Body of pancreas (tissue), 4 donors: ENCODE measurements around the gene IDI2. TPM values are rescaled to one million over a fixed set of nuclear protein-coding genes. Genes with fewer than 3 reads are reported as not detected.

Experiments used
- ATAC-seq: fragments of 150-250 bp; one replicate; pipeline ENCODE4 v1.9.1; 2016
- DNase-seq, 4 donors: peaks; one replicate each; pipeline ENCODE4 v3.0.0-alpha.2; 2019
- H3K27ac ChIP-seq, 4 donors: fragments of 200-600 bp; sonication (generic); 1 replicate in 3 of 4; 2 replicates in 1 of 4; pipeline versions ENCODE4 v1.5.1 to v1.6.1; 2016 to 2019; ENCODE audit warnings: mild to moderate bottlenecking in 1 of 4, mixed read lengths in 1 of 4, moderate library complexity in 1 of 4
- H3K27me3 ChIP-seq, 2 donors: fragments of 200-600 bp; sonication (generic); one replicate each; pipeline ENCODE4 v1.6.0; 2016; ENCODE audit warnings: mild to moderate bottlenecking in 1 of 2
- H3K36me3 ChIP-seq, 2 donors: fragments of 200-600 bp; sonication (generic); replicated peaks in 1 of 2; 2 replicates each; pipeline ENCODE4 v1.5.1; 2016; ENCODE audit warnings: low read depth in 2 of 2; ENCODE audit not compliant: insufficient read depth in 1 of 2
- H3K4me1 ChIP-seq: fragments of 200-600 bp; sonication (generic); one replicate; pipeline ENCODE4 v1.6.0; 2016
- H3K4me3 ChIP-seq, 2 donors: fragments of 200-600 bp; sonication (generic); 1 replicate in 1 of 2; 2 replicates in 1 of 2; pipeline ENCODE4 v1.5.1; 2016 to 2019
- H3K9me3 ChIP-seq, 3 donors: fragments of 200-600 bp; sonication (generic); 1 replicate in 2 of 3; 2 replicates in 1 of 3; pipeline ENCODE4 v1.5.1; 2016
- CTCF ChIP-seq, 7 experiments: fragments of 450-650 bp in 4 of 7; fragments of 200-600 bp in 3 of 7; sonication (generic) in 3 of 7; IDR thresholded peaks; one replicate each; pipeline ENCODE4 v1.5.1; 2016 to 2019; ENCODE audit warnings: antibody characterized with exemption in 7 of 7
- POLR2A ChIP-seq, 3 donors: fragments of 450-650 bp; IDR thresholded peaks; one replicate each; pipeline ENCODE4 v1.6.1; 2016; ENCODE audit warnings: antibody characterized with exemption in 3 of 3, mild to moderate bottlenecking in 2 of 3
- WGBS, 2 donors: methylation state at CpG; one replicate each; pipeline ENCODE4 v1.1.5; 2017; 5-methylcytosine and 5-hydroxymethylcytosine counted together
- intact Hi-C: fragments of 100-400 bp; cut with DNase I; formaldehyde crosslinking; loops from one replicate; pipeline ENCODE4 v1.15.1; 2023
- total RNA-seq, 2 donors: library from RNA; depleted of rRNA; stranded (reverse); fragments of >200 nt; gene quantifications; one replicate each; pipeline ENCODE4 v1.1.0, GENCODE V29; 2016

The IDI2 gene
- total RNA-seq, 2 donors from 2014 or later = not detected

DNA sequence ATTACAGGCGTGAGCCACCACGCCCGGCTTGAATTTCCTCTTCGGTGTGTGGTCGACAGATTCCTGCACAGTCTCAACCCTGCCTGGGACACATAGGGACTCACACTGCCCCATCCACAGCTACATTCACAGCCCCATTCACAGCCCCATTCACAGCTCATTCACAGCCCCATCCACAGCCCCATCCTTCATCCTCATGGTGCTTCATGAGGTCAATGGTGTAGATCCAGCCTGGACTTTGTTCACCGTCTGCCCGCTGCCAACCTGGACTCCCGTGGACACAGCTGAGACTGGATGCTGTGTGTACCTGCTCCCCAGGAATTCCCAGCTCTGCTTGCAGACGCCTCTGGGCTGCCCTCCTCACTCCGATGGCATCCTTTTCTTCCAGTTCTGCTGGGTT is 5.2 kb downstream of the IDI2 start:
- DNase-seq (no peak), ATAC-seq (no peak)
- H3K27me3 ChIP-seq = no peaks in the 10 kb centered on the region
- intact Hi-C loops = no loop called here
- no peak overlapping the region for H3K4me3 ChIP-seq
- no peaks in the 10 kb centered on the region for H3K9me3 ChIP-seq
- TF ChIP-seq CTCF (IDR thresholded peaks at IDR 0.05) (no peak), POLR2A (IDR thresholded peaks at IDR 0.05) (no peak)
- no peaks in the 10 kb centered on the region for H3K4me1 ChIP-seq
- no peak overlapping the region for H3K27ac ChIP-seq
- H3K36me3 ChIP-seq = peaks cover 0 to 23% of the 10 kb centered on the region in 2 donors
- WGBS, 2 donors = 87 to 94% methylated on average over 7 to 10 of the region's 10 CpGs

GRCh38 chr10:1019362-1019761 is 6.3 kb downstream of the IDI2 start:
- H3K4me1 ChIP-seq = no peaks in the 10 kb centered on the region
- H3K36me3 ChIP-seq = peaks cover 0 to 25% of the 10 kb centered on the region in 2 donors
- intact Hi-C loops = no loop called here
- DNase-seq = no peak
- H3K27ac ChIP-seq = no peak overlapping the region
- no peak overlapping the region for H3K4me3 ChIP-seq
- WGBS, 2 donors = 88 to 92% methylated on average over 10 of the region's 10 CpGs
- TF ChIP-seq POLR2A (IDR thresholded peaks at IDR 0.05) = no peak
- TF ChIP-seq CTCF (IDR thresholded peaks at IDR 0.05) = no peak
- H3K27me3 ChIP-seq = no peaks in the 10 kb centered on the region
- ATAC-seq = no peak
- H3K9me3 ChIP-seq = no peaks in the 10 kb centered on the region

DNA sequence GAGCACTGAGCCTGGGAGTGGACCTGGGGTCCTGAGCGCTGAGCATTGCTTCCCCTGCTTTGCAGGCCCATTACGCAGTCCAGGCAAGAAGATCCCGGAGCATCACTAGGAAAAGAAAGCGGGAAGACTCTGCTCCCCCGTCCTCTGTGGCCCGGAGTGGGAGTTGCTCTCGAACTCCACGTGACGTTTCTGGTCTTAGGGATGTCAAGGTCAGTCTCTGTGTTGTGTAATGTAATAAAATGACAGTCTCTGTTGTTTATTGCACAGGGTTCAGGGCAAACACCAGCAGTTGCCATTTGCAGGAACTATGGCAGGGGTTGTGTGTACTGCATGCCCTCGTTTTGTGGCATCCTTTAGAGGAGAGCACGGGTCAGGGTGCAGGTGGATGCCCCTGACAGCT is 10.0 kb downstream of the IDI2 start:
- Histone ChIP-seq H3K4me1 (no peaks in the 10 kb centered on the region), H3K27ac (no peak overlapping the region), H3K9me3 (no peaks in the 10 kb centered on the region), H3K4me3 (no peak overlapping the region), H3K27me3 (no peaks in the 10 kb centered on the region), H3K36me3 (peaks cover 13 to 50% of the 10 kb centered on the region in 2 donors)
- DNase-seq (no peak), ATAC-seq (no peak)
- TF ChIP-seq CTCF (IDR thresholded peaks at IDR 0.05) = no peak
- no peak for TF ChIP-seq POLR2A (IDR thresholded peaks at IDR 0.05)
- 90 to 95% methylated on average over 4 to 11 of the region's 11 CpGs for WGBS, 2 donors
- intact Hi-C loops = no loop called here

DNA sequence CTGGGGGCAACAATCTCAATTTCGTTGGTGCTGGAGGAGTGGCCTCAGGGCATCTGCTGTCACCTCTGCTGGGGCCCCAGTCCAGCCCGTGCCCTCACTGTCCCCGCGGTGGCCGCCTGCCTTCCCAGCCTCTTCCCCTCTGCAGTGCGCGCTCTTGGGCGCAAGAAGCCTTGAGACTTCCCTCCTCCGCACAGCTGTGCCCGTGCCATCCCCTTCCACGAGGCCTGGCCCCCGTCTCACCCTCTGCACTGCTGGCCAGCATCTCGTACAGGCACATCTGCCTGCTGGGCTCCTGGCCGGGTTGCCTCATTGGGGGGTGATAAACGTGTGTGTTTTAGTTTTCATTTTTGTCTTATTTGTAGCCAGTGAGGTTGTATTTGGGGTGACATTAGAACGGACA is 14.0 kb downstream of the IDI2 start:
- 87 to 94% methylated on average over 14 to 16 of the region's 16 CpGs for WGBS, 2 donors

More for the DNA sequence above, 14.0 kb downstream of the IDI2 start:
- ATAC-seq (no peak), DNase-seq (no peak)
- Histone ChIP-seq H3K27me3 (no peaks in the 10 kb centered on the region), H3K36me3 (peaks cover 13 to 58% of the 10 kb centered on the region in 2 donors), H3K27ac (no peak overlapping the region), H3K4me3 (no peak overlapping the region), H3K4me1 (no peaks in the 10 kb centered on the region), H3K9me3 (no peaks in the 10 kb centered on the region)
- TF ChIP-seq POLR2A (IDR thresholded peaks at IDR 0.05) (no peak), CTCF (IDR thresholded peaks at IDR 0.05) (no peak)
- intact Hi-C loops = no loop called here
